ENCODE measurements around the gene ARID1B.

ARID1B gene

DNA sequence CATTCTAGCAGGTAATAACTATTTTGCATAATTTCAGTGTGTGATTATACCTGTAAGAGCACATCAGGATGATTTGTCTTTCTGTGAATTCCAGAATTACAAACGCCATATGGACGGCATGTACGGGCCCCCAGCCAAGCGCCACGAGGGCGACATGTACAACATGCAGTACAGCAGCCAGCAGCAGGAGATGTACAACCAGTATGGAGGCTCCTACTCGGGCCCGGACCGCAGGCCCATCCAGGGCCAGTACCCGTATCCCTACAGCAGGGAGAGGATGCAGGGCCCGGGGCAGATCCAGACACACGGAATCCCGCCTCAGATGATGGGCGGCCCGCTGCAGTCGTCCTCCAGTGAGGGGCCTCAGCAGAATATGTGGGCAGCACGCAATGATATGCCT is 423.4 kb downstream of the ARID1B start:
- TF ChIP-seq, protein P1, sequence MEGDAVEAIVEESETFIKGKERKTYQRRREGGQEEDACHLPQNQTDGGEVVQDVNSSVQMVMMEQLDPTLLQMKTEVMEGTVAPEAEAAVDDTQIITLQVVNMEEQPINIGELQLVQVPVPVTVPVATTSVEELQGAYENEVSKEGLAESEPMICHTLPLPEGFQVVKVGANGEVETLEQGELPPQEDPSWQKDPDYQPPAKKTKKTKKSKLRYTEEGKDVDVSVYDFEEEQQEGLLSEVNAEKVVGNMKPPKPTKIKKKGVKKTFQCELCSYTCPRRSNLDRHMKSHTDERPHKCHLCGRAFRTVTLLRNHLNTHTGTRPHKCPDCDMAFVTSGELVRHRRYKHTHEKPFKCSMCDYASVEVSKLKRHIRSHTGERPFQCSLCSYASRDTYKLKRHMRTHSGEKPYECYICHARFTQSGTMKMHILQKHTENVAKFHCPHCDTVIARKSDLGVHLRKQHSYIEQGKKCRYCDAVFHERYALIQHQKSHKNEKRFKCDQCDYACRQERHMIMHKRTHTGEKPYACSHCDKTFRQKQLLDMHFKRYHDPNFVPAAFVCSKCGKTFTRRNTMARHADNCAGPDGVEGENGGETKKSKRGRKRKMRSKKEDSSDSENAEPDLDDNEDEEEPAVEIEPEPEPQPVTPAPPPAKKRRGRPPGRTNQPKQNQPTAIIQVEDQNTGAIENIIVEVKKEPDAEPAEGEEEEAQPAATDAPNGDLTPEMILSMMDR (IDR thresholded peaks at IDR 0.05; ENCODE audit: control insufficient read depth, insufficient read depth, low read depth, low read length, missing control alignments) = no peak
- DNase-seq (ENCODE audit: low read depth) = no peak
- no peak overlapping the region for H3K4me3 ChIP-seq (ENCODE audit: control insufficient read depth, low read depth, low read length)

DNA sequence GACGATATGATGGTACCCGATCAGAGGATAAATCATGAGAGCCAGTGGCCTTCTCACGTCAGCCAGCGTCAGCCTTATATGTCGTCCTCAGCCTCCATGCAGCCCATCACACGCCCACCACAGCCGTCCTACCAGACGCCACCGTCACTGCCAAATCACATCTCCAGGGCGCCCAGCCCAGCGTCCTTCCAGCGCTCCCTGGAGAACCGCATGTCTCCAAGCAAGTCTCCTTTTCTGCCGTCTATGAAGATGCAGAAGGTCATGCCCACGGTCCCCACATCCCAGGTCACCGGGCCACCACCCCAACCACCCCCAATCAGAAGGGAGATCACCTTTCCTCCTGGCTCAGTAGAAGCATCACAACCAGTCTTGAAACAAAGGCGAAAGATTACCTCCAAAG is 423.9 kb downstream of the ARID1B start:
- TF ChIP-seq, protein P1 (IDR thresholded peaks at IDR 0.05; ENCODE audit: control insufficient read depth, insufficient read depth, low read depth, low read length, missing control alignments) = no peak

DNA sequence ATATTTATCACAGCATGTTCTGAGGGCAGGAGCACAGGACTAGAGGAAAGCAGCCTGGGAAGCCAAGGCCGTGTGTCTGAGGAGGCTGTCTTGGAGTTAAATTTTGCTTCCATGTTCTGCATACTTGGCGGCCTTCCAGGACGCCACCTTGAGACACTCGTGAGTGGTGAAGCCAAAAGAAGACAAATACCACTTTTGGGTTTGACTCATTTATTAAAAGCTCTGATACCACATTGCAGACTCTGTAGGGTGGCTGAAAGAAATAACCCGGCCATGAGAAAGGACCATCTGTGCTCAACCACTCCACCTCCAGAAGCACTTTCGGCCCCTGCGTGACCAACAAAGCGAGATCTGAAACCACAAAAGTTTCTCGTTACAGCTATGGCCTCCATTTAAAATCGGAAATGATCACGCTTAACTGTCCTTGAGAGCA is 426.1 kb downstream of the ARID1B start:
- TF ChIP-seq, protein P1 (IDR thresholded peaks at IDR 0.05; ENCODE audit: control insufficient read depth, insufficient read depth, low read depth, low read length, missing control alignments) = no peak
- H3K4me3 ChIP-seq (ENCODE audit: control insufficient read depth, low read depth, low read length) = no peak overlapping the region
- DNase-seq (ENCODE audit: low read depth) = no peak

More for the DNA sequence above, 423.9 kb downstream of the ARID1B start:
- DNase-seq (ENCODE audit: low read depth) = no peak
- H3K4me3 ChIP-seq (ENCODE audit: control insufficient read depth, low read depth, low read length) = no peak overlapping the region

DNA sequence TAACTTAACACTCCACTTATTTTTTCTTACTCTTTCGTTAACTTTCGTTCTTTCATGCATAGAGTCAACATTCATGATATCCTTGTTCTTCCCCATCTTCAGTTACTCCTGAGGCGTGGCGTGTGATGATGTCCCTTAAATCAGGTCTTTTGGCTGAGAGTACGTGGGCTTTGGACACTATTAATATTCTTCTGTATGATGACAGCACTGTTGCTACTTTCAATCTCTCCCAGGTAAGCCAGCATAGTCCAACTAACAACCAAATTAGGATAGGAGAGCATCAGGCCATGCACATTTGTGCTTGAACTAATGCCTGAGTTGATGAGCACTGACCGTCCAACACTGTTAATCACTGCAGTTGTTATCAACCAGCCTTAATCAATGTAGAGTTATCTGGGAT is 426.6 kb downstream of the ARID1B start:
- no peak for DNase-seq (ENCODE audit: low read depth)
- H3K4me3 ChIP-seq (ENCODE audit: control insufficient read depth, low read depth, low read length) = no peak overlapping the region

DNA sequence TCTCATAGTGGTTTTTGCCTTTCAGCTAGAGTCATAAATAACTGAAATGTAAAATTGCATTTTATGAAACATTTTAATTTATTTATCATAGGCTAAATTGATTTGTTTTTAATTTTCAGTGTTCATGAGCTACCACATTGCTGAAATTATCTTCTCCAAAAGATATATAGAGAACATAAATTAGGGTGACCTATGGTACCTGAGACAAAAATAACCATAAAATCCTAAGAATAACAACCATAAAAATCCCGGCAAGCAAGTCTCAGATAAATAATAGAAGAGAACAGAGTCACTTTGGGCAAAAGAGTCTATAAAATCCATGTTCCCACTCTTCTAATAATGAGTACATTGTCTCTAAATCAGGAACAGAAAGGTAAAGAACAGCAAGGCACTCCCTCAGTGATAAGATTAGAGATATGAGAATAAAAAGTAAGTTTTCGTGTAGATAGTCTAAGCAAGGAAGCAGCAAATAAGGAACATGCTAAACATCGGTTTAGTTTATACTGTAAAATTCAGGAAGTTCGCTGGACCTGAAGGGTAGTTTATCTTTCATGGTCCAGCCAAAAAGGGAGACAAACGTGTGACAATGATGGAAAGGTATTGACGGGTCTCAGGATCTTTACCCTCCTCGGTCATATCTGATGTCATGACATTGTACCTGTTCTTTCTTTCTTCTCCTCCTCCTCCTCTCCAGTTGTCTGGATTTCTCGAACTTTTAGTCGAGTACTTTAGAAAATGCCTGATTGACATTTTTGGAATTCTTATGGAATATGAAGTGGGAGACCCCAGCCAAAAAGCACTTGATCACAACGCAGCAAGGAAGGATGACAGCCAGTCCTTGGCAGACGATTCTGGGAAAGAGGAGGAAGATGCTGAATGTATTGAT is 428.5 kb downstream of the ARID1B start:
- TF ChIP-seq, protein P1 (IDR thresholded peaks at IDR 0.05; ENCODE audit: control insufficient read depth, insufficient read depth, low read depth, low read length, missing control alignments) = no peak
- DNase-seq (ENCODE audit: low read depth) = no peak
- no peak overlapping the region for H3K4me3 ChIP-seq (ENCODE audit: control insufficient read depth, low read depth, low read length)

More for the DNA sequence above, 426.6 kb downstream of the ARID1B start:
- TF ChIP-seq, protein P1 (IDR thresholded peaks at IDR 0.05; ENCODE audit: control insufficient read depth, insufficient read depth, low read depth, low read length, missing control alignments) = no peak

DNA sequence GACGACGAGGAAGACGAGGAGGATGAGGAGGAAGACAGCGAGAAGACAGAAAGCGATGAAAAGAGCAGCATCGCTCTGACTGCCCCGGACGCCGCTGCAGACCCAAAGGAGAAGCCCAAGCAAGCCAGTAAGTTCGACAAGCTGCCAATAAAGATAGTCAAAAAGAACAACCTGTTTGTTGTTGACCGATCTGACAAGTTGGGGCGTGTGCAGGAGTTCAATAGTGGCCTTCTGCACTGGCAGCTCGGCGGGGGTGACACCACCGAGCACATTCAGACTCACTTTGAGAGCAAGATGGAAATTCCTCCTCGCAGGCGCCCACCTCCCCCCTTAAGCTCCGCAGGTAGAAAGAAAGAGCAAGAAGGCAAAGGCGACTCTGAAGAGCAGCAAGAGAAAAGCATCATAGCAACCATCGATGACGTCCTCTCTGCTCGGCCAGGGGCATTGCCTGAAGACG is 429.2 kb downstream of the ARID1B start:
- TF ChIP-seq, protein P1 (IDR thresholded peaks at IDR 0.05; ENCODE audit: control insufficient read depth, insufficient read depth, low read depth, low read length, missing control alignments) = no peak
- DNase-seq (ENCODE audit: low read depth) = no peak
- H3K4me3 ChIP-seq (ENCODE audit: control insufficient read depth, low read depth, low read length) = no peak overlapping the region
